Mammary epithelial cell (primary cell): Measurements from ENCODE around the gene SPG21.

ENCODE experiments used
- CTCF ChIP-seq, 2 donors: IDR thresholded peaks in 1 of 2; conservative IDR thresholded peaks in 1 of 2; 2 replicates each; pipeline ENCODE4 v1.5.1; 2011 to 2012; ENCODE audit warnings: inconsistent platforms in 2 of 2, low read length in 2 of 2, mild to moderate bottlenecking in 2 of 2, control low read depth in 1 of 2, low read depth in 1 of 2; ENCODE audit not compliant: insufficient read depth in 1 of 2; ENCODE audit errors: extremely low read depth in 1 of 2
- EZH2 ChIP-seq: IDR thresholded peaks from 2 replicates; pipeline ENCODE4 v1.6.1; 2012; ENCODE audit warnings: low read length, inconsistent platforms, borderline replicate concordance

- TF ChIP-seq CTCF (conservative IDR thresholded peaks at IDR 0.05 in 1 of 2, IDR thresholded peaks at IDR 0.05 in 1 of 2; ENCODE audit: extremely low read depth in 1 of 2, insufficient read depth in 1 of 2, low read depth in 1 of 2, low read length in 2 of 2): no peak
- TF ChIP-seq EZH2: no peak
Observed at GRCh38 chr15:64961013-64961412, 28.7 kb downstream of the SPG21 start.
